ENCODE results near the gene SIRT6. TPM values are rescaled to one million over a fixed set of nuclear protein-coding genes. Genes with fewer than 3 reads are reported as not detected.

The SIRT6 gene
- total and polyA plus RNA-seq, 2 of the 4 experiments (the other 2 are of a cell fraction) = 3.9 to 25.3 TPM

- Histone ChIP-seq H3K9me1 (ENCODE audit: insufficient read depth, low read length) (no peaks in the 10 kb centered on the region), H3K4me3 (ENCODE audit: insufficient read depth, low read depth, low read length) (no peak overlapping the region), H2BK120ac (ENCODE audit: low read depth, low read length) (no peak overlapping the region), H2BK20ac (ENCODE audit: low read depth, low read length) (no peak overlapping the region), H3K9ac (ENCODE audit: low read depth, low read length) (no peak overlapping the region), H3K27me3 (ENCODE audit: control insufficient read depth, insufficient read depth, low read length) (peaks cover 3% of the 10 kb centered on the region; the same call in 1 of the 2 replicates), H2AK9ac (replicated peaks; ENCODE audit: low read depth, low read length, poor library complexity) (no peak overlapping the region), H3K56ac (ENCODE audit: extremely low read depth, insufficient read depth, low read length) (no peak overlapping the region), H4K91ac (ENCODE audit: insufficient read depth, low read depth, low read length) (no peak overlapping the region), H2AK5ac (ENCODE audit: low read depth, low read length) (no peak overlapping the region), H4K20me1 (ENCODE audit: insufficient read depth, low read length) (no peaks in the 10 kb centered on the region), H2BK5ac (ENCODE audit: low read depth, low read length, poor library complexity, severe bottlenecking) (no peak overlapping the region), H3K4me2 (ENCODE audit: low read depth, low read length) (no peak overlapping the region), H2AFZ (replicated peaks; ENCODE audit: low read length, poor library complexity) (no peak overlapping the region), H3K4me1 (ENCODE audit: control insufficient read depth, insufficient read depth, low read length) (no peaks in the 10 kb centered on the region), H3K4ac (ENCODE audit: low read depth, low read length) (no peak overlapping the region), H4K5ac (ENCODE audit: low read depth, low read length) (no peak overlapping the region), H3K14ac (replicated peaks; ENCODE audit: low read depth, low read length) (no peak overlapping the region), H3K27ac (ENCODE audit: insufficient read depth, low read length) (no peak overlapping the region), H3K79me1 (ENCODE audit: low read depth in 1 of 2, low read length in 2 of 2) (no peaks in the 10 kb centered on the region), H2BK15ac (ENCODE audit: low read depth, low read length) (no peak overlapping the region), H3K18ac (ENCODE audit: low read depth, low read length) (no peak overlapping the region), H3K9me3 (ENCODE audit: control insufficient read depth, insufficient read depth, low read length) (no peaks in the 10 kb centered on the region), H3K23ac (ENCODE audit: low read depth, low read length) (no peak overlapping the region), H4K8ac (ENCODE audit: low read depth in 2 of 2, low read length in 2 of 2) (no peak overlapping the region), H3K36me3 (ENCODE audit: control insufficient read depth, insufficient read depth, low read length) (no peaks in the 10 kb centered on the region)
- ATAC-seq (ENCODE audit: low read depth) (no peak), DNase-seq (no peak)
- BruUV-seq (replicated peaks) = no TSS peak
- in situ Hi-C loops (cut with MboI; ENCODE audit: low sequenced_read_pairs) (no loop called here), intact Hi-C loops (cut with micrococcal nuclease) (no loop called here), dilution Hi-C loops (cut with HindIII; ENCODE audit: low sequenced_read_pairs, unreplicated experiment) (no loop called here)
- POLR2A ChIA-PET (ENCODE audit: unreplicated experiment) = no interaction called here
- TF ChIP-seq CTCF (conservative IDR thresholded peaks at IDR 0.05; ENCODE audit: low read depth, low read length) = no peak
- TF ChIP-seq MAZ (IDR thresholded peaks at IDR 0.05; ENCODE audit: borderline replicate concordance, low read depth, low read length) = no peak
- TF ChIP-seq MAFK (IDR thresholded peaks at IDR 0.05; ENCODE audit: low read depth, low read length) = no peak
- WGBS, 2 experiments (ENCODE audit: extremely low coverage in 2 of 2, insufficient read length in 1 of 2) = 33% methylated on average over 2 of the region's 3 CpGs; no CpG with 5 or more reads in 1 of the 2 experiments
- CTCF ChIA-PET = no interaction called here
These were observed 30.8 kb upstream of the SIRT6 start for GRCh38 chr19:4213116-4213515.
